DMS114 treated with DMSO at 0.1 percent for 48 hours (cell line): ENCODE results near the gene SMIM7.

ENCODE experiments used
- DNase-seq: peaks from one replicate; lab custom pipeline; 2025; ENCODE audit not compliant: unreplicated experiment; lab: John Stamatoyannopoulos, UW

Gene SMIM7

DNA sequence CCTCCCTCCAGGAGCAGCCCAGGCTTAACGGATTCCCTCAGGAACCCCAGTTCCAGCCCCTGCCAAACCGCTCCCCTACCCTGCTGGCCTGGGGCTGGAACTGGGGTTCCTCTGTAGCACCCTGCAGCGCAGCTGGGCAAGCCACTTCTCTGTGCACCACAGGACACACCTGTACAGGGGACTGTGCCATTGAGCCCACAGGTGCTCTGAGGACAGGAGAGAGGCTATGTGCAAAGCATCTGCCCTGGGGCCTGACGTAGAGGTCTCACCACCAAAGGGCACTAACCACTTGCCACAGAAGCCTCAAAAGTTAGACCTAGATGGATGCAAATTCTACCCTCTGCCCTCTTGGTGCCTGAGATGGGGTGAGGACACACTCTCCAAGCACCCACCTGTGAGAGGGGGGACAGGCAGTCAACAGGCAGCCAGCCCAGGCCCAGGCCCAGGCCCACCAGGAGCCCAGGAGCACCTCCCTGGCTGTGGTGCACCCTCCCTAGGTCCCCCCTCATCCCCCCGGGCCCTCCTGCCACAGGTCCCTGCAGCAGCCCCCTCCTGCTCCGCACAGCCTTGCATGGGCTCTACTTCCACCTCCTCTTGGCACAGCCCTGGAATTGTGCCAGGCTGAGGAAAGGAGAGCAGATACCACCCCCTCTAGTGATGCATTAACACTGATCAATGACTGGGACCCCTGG is 60.1 kb downstream of the SMIM7 start:
- no peak for DNase-seq

DNA sequence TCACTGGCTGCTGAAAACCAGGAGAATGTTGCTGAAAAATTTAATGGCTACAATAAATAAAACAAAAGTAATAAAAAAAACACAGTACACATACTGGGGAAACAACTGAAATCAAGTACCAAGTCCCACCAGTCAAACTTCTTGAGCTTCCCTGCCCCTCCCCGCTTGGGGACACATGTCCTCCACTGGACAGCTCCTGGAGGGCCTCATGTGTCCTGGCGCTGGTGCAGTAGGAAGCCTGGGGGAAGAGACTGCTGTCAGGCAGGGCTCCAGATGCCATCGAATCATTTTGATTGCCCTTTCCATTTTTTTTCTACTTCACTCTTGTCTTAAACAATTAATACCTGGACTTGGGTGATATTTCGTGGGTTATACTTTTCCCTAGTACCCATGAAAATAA is 61.1 kb downstream of the SMIM7 start:
- no peak for DNase-seq

- DNase-seq: no peak
Measured at GRCh38 chr19:16596399-16596798, 63.5 kb downstream of the SMIM7 start.
